Measurements from ENCODE around the gene INPP4A.

DNA sequence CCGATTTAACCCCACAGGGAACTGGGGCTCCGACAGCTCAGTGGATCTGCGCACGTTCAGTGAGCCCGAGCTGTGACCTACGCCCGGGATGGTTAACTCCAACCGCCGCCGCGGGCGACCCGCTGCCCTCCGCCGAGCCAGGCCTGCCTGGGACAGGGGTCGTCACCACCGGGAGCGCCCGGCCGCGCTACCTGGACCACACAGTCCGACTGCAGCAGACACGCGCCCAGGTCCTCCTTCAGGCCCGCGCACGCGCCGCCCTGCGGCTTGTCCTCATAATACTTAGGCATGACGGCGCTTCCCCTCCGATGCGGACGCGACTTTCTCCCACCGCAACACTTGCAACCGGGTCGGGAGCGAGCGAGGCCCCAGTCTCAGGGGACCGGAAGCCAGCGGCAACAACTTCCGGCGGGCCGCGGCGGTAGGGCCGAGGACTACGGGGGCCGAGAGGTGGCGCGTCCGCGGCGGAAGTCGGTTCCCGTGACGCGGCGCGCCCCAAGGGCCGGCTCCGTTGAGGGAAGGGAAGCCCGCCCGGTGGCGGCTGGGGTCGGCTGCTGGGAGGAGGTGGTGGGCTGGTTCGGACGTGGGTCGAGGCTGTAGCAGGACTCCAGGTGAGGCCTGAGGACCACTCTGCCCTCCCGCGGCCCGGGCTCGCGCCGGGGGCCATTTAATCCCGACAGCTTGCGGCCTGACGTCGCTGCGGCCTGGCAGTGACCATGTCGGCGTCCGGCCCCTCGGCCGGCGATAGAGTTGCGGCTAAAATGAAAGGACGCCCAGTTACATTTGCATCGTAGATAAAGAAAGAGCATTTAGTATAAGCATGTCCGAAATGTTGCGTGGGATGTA is 163.7 kb downstream of the INPP4A start, which contains the start of the genes COA5 and UNC50:
- TF ChIP-seq POLR2AphosphoS5 (IDR thresholded peaks at IDR 0.05; ENCODE audit: low read depth, low read length), result peak; percentile 92
- TF ChIP-seq, protein P1, sequence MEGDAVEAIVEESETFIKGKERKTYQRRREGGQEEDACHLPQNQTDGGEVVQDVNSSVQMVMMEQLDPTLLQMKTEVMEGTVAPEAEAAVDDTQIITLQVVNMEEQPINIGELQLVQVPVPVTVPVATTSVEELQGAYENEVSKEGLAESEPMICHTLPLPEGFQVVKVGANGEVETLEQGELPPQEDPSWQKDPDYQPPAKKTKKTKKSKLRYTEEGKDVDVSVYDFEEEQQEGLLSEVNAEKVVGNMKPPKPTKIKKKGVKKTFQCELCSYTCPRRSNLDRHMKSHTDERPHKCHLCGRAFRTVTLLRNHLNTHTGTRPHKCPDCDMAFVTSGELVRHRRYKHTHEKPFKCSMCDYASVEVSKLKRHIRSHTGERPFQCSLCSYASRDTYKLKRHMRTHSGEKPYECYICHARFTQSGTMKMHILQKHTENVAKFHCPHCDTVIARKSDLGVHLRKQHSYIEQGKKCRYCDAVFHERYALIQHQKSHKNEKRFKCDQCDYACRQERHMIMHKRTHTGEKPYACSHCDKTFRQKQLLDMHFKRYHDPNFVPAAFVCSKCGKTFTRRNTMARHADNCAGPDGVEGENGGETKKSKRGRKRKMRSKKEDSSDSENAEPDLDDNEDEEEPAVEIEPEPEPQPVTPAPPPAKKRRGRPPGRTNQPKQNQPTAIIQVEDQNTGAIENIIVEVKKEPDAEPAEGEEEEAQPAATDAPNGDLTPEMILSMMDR (IDR thresholded peaks at IDR 0.05), result no peak
- TF ChIP-seq RAD21 (IDR thresholded peaks at IDR 0.05; ENCODE audit: low read length), result no peak
- TF ChIP-seq, protein P2, sequence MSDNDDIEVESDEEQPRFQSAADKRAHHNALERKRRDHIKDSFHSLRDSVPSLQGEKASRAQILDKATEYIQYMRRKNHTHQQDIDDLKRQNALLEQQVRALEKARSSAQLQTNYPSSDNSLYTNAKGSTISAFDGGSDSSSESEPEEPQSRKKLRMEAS (IDR thresholded peaks at IDR 0.05; ENCODE audit: low read depth), result peak; percentile 74; the same call in 1 of the 2 replicates
- TF ChIP-seq MEF2A (IDR thresholded peaks at IDR 0.05; ENCODE audit: borderline replicate concordance, low read depth), result no peak
- TF ChIP-seq RCOR1 (IDR thresholded peaks at IDR 0.05; ENCODE audit: low read length), result no peak
- no peak for TF ChIP-seq TCF12 (IDR thresholded peaks at IDR 0.05)
- TF ChIP-seq EZH2phosphoT487 (IDR thresholded peaks at IDR 0.05; ENCODE audit: borderline replicate concordance, low read depth), result no peak
- peak; percentile 82 for TF ChIP-seq ELF1 (IDR thresholded peaks at IDR 0.05)

Data from SK-N-SH (cell line).